Activated naive CD4-positive, alpha-beta T cell treated with anti-CD3 and anti-CD28 coated beads, Interleukin-2, amount 50 U/mL, for 16 hours (primary cell): ENCODE data around the gene MAPK11.

Experiments used
- DNase-seq: peaks from one replicate; pipeline ENCODE4 v3.0.0-alpha.2; 2020

MAPK11 gene

GRCh38 chr22:50269970-50270665, at the start of gene MAPK11:
TSS of gene MAPK11 (minus strand) at chr22:50270380. CDS start at chr22:50270292, 88 bp downstream.
- peak; percentile 73 for DNase-seq

GRCh38 chr22:50319503-50319951, 49.3 kb upstream of the MAPK11 start:
- DNase-seq: no peak

- peak; percentile 9 for DNase-seq
Observed at GRCh38 chr22:50318698-50319411, 48.7 kb upstream of the MAPK11 start.

GRCh38 chr22:50318356-50318697, 48.1 kb upstream of the MAPK11 start:
- DNase-seq: no peak

GRCh38 chr22:50317674-50318073, 47.5 kb upstream of the MAPK11 start:
- DNase-seq: no peak

GRCh38 chr22:50317178-50317577, 47.0 kb upstream of the MAPK11 start:
- peak; percentile 8 for DNase-seq

- DNase-seq: peak; percentile 11
Observed at GRCh38 chr22:50316114-50317065, 46.2 kb upstream of the MAPK11 start.

- no peak for DNase-seq
Observed at GRCh38 chr22:50315289-50316113, 45.3 kb upstream of the MAPK11 start.

- DNase-seq: peak; percentile 75
Observed at GRCh38 chr22:50314455-50315288, 44.5 kb upstream of the MAPK11 start.

- DNase-seq: peak; percentile 9
Observed at GRCh38 chr22:50314081-50314454, 43.9 kb upstream of the MAPK11 start.

- DNase-seq: no peak
Observed at GRCh38 chr22:50313600-50313999, 43.4 kb upstream of the MAPK11 start.

- no peak for DNase-seq
Observed at GRCh38 chr22:50313021-50313420, 42.8 kb upstream of the MAPK11 start.

- no peak for DNase-seq
Observed at GRCh38 chr22:50312371-50312770, 42.2 kb upstream of the MAPK11 start.

GRCh38 chr22:50311606-50312351, 41.6 kb upstream of the MAPK11 start:
- DNase-seq: peak; percentile 7

GRCh38 chr22:50310949-50311444, 40.8 kb upstream of the MAPK11 start:
- no peak for DNase-seq

- no peak for DNase-seq
Observed at GRCh38 chr22:50310031-50310722, 40.0 kb upstream of the MAPK11 start.

GRCh38 chr22:50309601-50309991, 39.4 kb upstream of the MAPK11 start:
- no peak for DNase-seq

- DNase-seq: no peak
Observed at GRCh38 chr22:50308986-50309600, 38.9 kb upstream of the MAPK11 start.

- DNase-seq: no peak
Observed at GRCh38 chr22:50308597-50308935, 38.4 kb upstream of the MAPK11 start.
